K562 (cell line): ENCODE measurements around the gene GEMIN7. TPM values are rescaled to one million over a fixed set of nuclear protein-coding genes. Genes with fewer than 3 reads are reported as not detected.

Experiments used
- C11orf30 ChIP-seq: fragments of 450-650 bp; IDR thresholded peaks from 2 replicates; pipeline ENCODE4 v1.6.1; 2016; ENCODE audit warnings: low read depth, mild to moderate bottlenecking
- FOXM1 ChIP-seq, 2 experiments: fragments of 450-650 bp in 1 of 2; sonication (generic) in 1 of 2; formaldehyde crosslinking in 1 of 2; IDR thresholded peaks; 2 replicates each; pipeline versions ENCODE4 v1.6.1 to v1.9.0; 2017 to 2022; ENCODE audit warnings: low read depth in 2 of 2, mild to moderate bottlenecking in 2 of 2, missing genetic modification reagents in 1 of 2, moderate library complexity in 1 of 2
- KLF13 ChIP-seq: fragments of 450-650 bp; IDR thresholded peaks from 2 replicates; pipeline ENCODE4 v1.6.1; 2016; ENCODE audit warnings: missing genetic modification characterization, low read depth, mild to moderate bottlenecking, missing compliant biosample characterization, moderate library complexity, borderline replicate concordance
- MYNN ChIP-seq, 2 experiments: sonication (generic); formaldehyde crosslinking in 1 of 2; IDR thresholded peaks; 2 replicates each; pipeline versions ENCODE4 v1.5.0 to v1.6.1; 2016 to 2020; ENCODE audit warnings: antibody characterized with exemption in 1 of 2, missing genetic modification reagents in 1 of 2
- POLR2AphosphoS5 ChIP-seq: IDR thresholded peaks from 2 replicates; pipeline ENCODE4 v1.6.1; 2011; ENCODE audit warnings: mild to moderate bottlenecking, low read depth, low read length, moderate library complexity; ENCODE audit not compliant: control insufficient read depth, insufficient read depth
- RBM34 ChIP-seq: fragments of 200-400 bp; formaldehyde crosslinking; IDR thresholded peaks from 2 replicates; pipeline ENCODE4 v1.6.1; 2018; ENCODE audit warnings: low read length, borderline replicate concordance; ENCODE audit not compliant: insufficient read depth
- ZKSCAN1 ChIP-seq: fragments of 150-350 bp; IDR thresholded peaks from 2 replicates; pipeline ENCODE4 v1.6.1; 2016; ENCODE audit warnings: low read depth, low read length
- ZNF175 ChIP-seq: fragments of 200-800 bp; sonication (Bioruptor generic); IDR thresholded peaks from 2 replicates; pipeline ENCODE4 v1.6.1; 2016; ENCODE audit warnings: low read depth, mild to moderate bottlenecking, missing genetic modification characterization, missing compliant biosample characterization
- ZNF263 ChIP-seq: sonication (generic); formaldehyde crosslinking; IDR thresholded peaks from 2 replicates; pipeline ENCODE4 v1.8.0; 2022; ENCODE audit warnings: mild to moderate bottlenecking, missing genetic modification reagents, borderline replicate concordance
- ZNF431 ChIP-seq: sonication (generic); formaldehyde crosslinking; IDR thresholded peaks from 2 replicates; pipeline ENCODE4 v1.8.0; 2022; ENCODE audit warnings: mild to moderate bottlenecking, missing genetic modification reagents
- ZNF780A ChIP-seq: fragments of 250-450 bp; sonication (Bioruptor Pico); IDR thresholded peaks from 2 replicates; pipeline ENCODE4 v1.5.0; 2021; ENCODE audit warnings: mild to moderate bottlenecking
- ZZZ3 ChIP-seq: fragments of 450-650 bp; IDR thresholded peaks from 2 replicates; pipeline ENCODE4 v1.6.1; 2016; ENCODE audit warnings: antibody characterized with exemption, mild to moderate bottlenecking, moderate library complexity
- polyA plus RNA-seq, 8 experiments: library from polyadenylated mRNA; depleted of rRNA in 4 of 8; stranded (reverse) in 5 of 8; unstranded in 3 of 8; fragments of >200 nt; fragmentation: Nextera tagmentation in 2 of 8; fragmentation: Illumina TruSeq in 1 of 8; extraction: Ambion mirVana in 2 of 8; extraction: Trizol in 1 of 8; gene quantifications; 2 replicates each; pipeline versions ENCODE4 v1.2.1 to v1.2.3, GENCODE V29; 2011 to 2014; ENCODE audit warnings: inconsistent platforms in 1 of 8, missing spikeins in 1 of 8
- total RNA-seq, 7 experiments: library from RNA; depleted of rRNA in 6 of 7; stranded (reverse); fragments of >200 nt in 6 of 7; fragmentation: Illumina TruSeq in 2 of 7; extraction: Trizol in 2 of 7; gene quantifications; 2 replicates each; pipeline versions ENCODE4 v1.2.1 to v1.2.3, GENCODE V29; 2011 to 2021; ENCODE audit warnings: low replicate concordance in 1 of 7
- TF ChIP-seq, protein P1 (sequence below): fragments of 200-400 bp; formaldehyde crosslinking; IDR thresholded peaks from 2 replicates; pipeline ENCODE4 v1.6.1; 2017; ENCODE audit warnings: mild to moderate bottlenecking, low read depth, low read length, moderate library complexity
- TF ChIP-seq, protein P2 (sequence below): fragments of 450-650 bp; formaldehyde crosslinking; IDR thresholded peaks from 2 replicates; pipeline ENCODE4 v1.4.0; 2020; ENCODE audit warnings: mild to moderate bottlenecking, mixed read lengths
- TF ChIP-seq, protein P3 (sequence below): fragments of 450-650 bp; formaldehyde crosslinking; conservative IDR thresholded peaks from 2 replicates; pipeline ENCODE4 v1.4.0; 2022; ENCODE audit warnings: mild to moderate bottlenecking, missing genetic modification characterization

GEMIN7 gene
- total and polyA plus RNA-seq, 9 of the 15 experiments (the other 6 are each of a cell fraction or from before 2014, with no cell fraction given), result 23.1 to 124 (median 54.9) TPM

- TF ChIP-seq, protein P1, sequence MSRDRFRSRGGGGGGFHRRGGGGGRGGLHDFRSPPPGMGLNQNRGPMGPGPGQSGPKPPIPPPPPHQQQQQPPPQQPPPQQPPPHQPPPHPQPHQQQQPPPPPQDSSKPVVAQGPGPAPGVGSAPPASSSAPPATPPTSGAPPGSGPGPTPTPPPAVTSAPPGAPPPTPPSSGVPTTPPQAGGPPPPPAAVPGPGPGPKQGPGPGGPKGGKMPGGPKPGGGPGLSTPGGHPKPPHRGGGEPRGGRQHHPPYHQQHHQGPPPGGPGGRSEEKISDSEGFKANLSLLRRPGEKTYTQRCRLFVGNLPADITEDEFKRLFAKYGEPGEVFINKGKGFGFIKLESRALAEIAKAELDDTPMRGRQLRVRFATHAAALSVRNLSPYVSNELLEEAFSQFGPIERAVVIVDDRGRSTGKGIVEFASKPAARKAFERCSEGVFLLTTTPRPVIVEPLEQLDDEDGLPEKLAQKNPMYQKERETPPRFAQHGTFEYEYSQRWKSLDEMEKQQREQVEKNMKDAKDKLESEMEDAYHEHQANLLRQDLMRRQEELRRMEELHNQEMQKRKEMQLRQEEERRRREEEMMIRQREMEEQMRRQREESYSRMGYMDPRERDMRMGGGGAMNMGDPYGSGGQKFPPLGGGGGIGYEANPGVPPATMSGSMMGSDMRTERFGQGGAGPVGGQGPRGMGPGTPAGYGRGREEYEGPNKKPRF, result no peak
- TF ChIP-seq KLF13, result peak; percentile 44; the same call in 1 of the 2 replicates
- TF ChIP-seq ZNF431 (CRISPR knock-in tag), result peak; percentile 74; the same call in 1 of the 2 replicates
- TF ChIP-seq MYNN (IDR thresholded peaks at IDR 0.05), result no peak; the same call in 1 of the 2 replicates
- TF ChIP-seq MYNN (CRISPR knock-in tag; IDR thresholded peaks at IDR 0.05), result no peak
- no peak for TF ChIP-seq ZNF780A (CRISPR knock-in tag)
- TF ChIP-seq C11orf30, result peak; percentile 94
- no peak for TF ChIP-seq FOXM1 (IDR thresholded peaks at IDR 0.05; ENCODE audit: low read depth)
- TF ChIP-seq FOXM1 (CRISPR knock-in tag; IDR thresholded peaks at IDR 0.05; ENCODE audit: low read depth), result peak; percentile 63
- no peak for TF ChIP-seq RBM34
- TF ChIP-seq ZNF175, result peak; percentile 69; the same call in 1 of the 2 replicates
- TF ChIP-seq, protein P2, sequence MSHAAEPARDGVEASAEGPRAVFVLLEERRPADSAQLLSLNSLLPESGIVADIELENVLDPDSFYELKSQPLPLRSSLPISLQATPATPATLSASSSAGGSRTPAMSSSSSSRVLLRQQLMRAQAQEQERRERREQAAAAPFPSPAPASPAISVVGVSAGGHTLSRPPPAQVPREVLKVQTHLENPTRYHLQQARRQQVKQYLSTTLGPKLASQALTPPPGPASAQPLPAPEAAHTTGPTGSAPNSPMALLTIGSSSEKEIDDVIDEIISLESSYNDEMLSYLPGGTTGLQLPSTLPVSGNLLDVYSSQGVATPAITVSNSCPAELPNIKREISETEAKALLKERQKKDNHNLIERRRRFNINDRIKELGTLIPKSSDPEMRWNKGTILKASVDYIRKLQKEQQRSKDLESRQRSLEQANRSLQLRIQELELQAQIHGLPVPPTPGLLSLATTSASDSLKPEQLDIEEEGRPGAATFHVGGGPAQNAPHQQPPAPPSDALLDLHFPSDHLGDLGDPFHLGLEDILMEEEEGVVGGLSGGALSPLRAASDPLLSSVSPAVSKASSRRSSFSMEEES (CRISPR knock-in tag), result peak; percentile 40
- TF ChIP-seq ZKSCAN1, result peak; percentile 64; the same call in 1 of the 2 replicates
- no peak; the same call in 1 of the 2 replicates for TF ChIP-seq ZZZ3
- TF ChIP-seq POLR2AphosphoS5, result peak; percentile 77
- TF ChIP-seq ZNF263 (CRISPR knock-in tag), result peak; percentile 40; the same call in 1 of the 2 replicates
- TF ChIP-seq, protein P3, sequence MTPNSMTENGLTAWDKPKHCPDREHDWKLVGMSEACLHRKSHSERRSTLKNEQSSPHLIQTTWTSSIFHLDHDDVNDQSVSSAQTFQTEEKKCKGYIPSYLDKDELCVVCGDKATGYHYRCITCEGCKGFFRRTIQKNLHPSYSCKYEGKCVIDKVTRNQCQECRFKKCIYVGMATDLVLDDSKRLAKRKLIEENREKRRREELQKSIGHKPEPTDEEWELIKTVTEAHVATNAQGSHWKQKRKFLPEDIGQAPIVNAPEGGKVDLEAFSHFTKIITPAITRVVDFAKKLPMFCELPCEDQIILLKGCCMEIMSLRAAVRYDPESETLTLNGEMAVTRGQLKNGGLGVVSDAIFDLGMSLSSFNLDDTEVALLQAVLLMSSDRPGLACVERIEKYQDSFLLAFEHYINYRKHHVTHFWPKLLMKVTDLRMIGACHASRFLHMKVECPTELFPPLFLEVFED (CRISPR knock-in tag), result no peak
Measured at GRCh38 chr19:45079063-45079910, at the start of gene GEMIN7 (continued).
